GM21360 (cell line): ENCODE measurements around the gene SLC25A23.

Experiments used
- ATAC-seq: cut with Tn5 transposase; IDR thresholded peaks from one replicate; pipeline ENCODE4 v1.9.1; 2021; ENCODE audit warnings: mild to moderate bottlenecking, moderate library complexity; ENCODE audit not compliant: unreplicated experiment

The SLC25A23 gene

GRCh38 chr19:6425732-6426620 lies 33.6 kb downstream of the SLC25A23 start:
- no peak for ATAC-seq

GRCh38 chr19:6424939-6425731 lies 34.5 kb downstream of the SLC25A23 start:
- peak; percentile 81 for ATAC-seq

- ATAC-seq = no peak
Observed at GRCh38 chr19:6424195-6424938, 35.2 kb downstream of the SLC25A23 start, which contains the start of gene KHSRP. Gene KHSRP, minus strand, starts transcription at chr19:6424811. Its CDS starts 110 bp downstream, at chr19:6424701.

- no peak for ATAC-seq
Observed at GRCh38 chr19:6423499-6424194, 35.9 kb downstream of the SLC25A23 start.

GRCh38 chr19:6421075-6422014 lies 38.2 kb downstream of the SLC25A23 start:
- ATAC-seq = no peak

- ATAC-seq = no peak
Observed at GRCh38 chr19:6418562-6418932, 41.0 kb downstream of the SLC25A23 start.

- ATAC-seq = no peak
Observed at GRCh38 chr19:6417713-6418561, 41.7 kb downstream of the SLC25A23 start.

- no peak for ATAC-seq
Observed at GRCh38 chr19:6416658-6417405, 42.8 kb downstream of the SLC25A23 start.

- ATAC-seq = no peak
Observed at GRCh38 chr19:6415591-6416190, 43.9 kb downstream of the SLC25A23 start.

GRCh38 chr19:6414793-6415590 lies 44.6 kb downstream of the SLC25A23 start:
- ATAC-seq = no peak

GRCh38 chr19:6413721-6414643 lies 45.6 kb downstream of the SLC25A23 start:
- no peak for ATAC-seq

- no peak for ATAC-seq
Observed at GRCh38 chr19:6413291-6413690, 46.3 kb downstream of the SLC25A23 start.

GRCh38 chr19:6412447-6413091 lies 47.0 kb downstream of the SLC25A23 start:
- ATAC-seq = no peak

GRCh38 chr19:6412061-6412446 lies 47.5 kb downstream of the SLC25A23 start:
- no peak for ATAC-seq

- ATAC-seq = no peak
Observed at GRCh38 chr19:6409346-6409745, 50.2 kb downstream of the SLC25A23 start.
